NCI-H2196 (cell line): ENCODE data around the gene DTNB.
A peak's percentile ranks its signal among the peaks of the same experiment; 100 is the strongest.

Experiments used
- DNase-seq: peaks from one replicate; lab custom pipeline; 2025; ENCODE audit not compliant: unreplicated experiment; lab: John Stamatoyannopoulos, UW

The DTNB gene

DNA sequence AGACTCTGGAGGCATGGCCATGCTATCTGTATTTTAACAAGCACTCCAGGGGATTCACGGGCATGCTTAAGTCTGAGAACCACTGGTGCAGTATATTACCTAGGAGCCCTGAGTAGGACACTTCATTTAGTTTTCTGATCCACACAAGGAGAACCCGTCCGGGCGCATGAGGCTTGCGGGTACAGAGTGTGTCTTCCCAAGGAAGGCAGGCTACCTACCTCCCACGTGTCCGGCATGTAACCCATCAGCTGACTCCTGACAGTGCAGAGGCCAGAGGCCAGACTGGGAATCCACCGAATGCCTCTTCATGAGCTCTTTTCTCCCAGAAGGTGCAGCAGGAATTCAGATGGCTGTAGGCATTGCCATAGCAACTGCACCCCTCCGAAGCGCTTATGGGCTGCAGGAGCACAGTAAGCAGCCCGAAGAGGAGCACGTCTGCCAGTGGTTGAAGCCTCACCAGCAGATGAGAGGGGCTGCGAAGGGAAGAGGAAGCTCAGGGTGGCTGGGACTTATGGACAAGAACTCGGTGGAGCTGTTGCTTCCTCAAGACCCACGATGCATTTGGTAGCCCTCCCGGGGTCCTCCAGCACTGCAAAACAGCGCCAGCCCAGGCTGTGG lies 297.9 kb downstream of the DTNB start:
- DNase-seq: no peak

DNA sequence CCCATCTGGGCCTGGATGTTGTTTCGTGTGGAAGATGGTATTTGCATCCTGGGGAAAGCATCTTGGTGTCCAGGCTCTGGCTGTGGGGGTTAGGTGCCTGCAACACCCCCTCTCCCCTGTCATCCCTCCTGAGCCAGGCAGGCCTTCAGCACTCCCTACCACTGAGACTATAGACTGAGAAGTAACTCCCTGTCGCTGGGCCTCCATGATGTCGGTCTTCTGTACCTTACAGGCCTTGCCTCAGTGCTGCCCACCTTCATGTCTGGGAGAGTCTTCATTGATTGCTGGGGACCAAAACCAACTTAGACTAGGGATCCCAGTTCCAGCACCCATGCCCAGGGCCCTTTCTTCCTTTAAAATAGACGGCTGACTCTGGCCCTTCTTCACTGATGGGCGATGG lies 298.6 kb downstream of the DTNB start:
- DNase-seq: no peak

DNA sequence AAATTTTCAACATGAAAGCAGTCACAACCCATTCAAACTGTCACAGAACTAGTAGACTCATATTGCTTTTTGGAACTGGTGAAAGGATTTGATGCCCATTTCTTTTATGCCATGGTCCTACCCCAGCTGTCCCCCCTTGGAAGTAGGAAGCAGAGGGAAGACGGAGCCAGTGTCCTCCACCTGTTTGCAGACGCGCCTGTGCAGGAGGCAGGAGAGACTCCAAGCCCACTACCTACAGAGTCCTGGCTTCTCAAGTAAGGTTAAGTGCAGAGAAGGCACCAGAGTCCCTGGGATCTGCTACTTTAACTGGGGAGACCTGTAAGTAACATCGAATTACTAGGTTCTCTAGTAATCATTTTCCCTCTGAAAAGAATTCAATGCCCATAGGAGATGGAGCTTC lies 299.0 kb downstream of the DTNB start:
- no peak for DNase-seq

DNA sequence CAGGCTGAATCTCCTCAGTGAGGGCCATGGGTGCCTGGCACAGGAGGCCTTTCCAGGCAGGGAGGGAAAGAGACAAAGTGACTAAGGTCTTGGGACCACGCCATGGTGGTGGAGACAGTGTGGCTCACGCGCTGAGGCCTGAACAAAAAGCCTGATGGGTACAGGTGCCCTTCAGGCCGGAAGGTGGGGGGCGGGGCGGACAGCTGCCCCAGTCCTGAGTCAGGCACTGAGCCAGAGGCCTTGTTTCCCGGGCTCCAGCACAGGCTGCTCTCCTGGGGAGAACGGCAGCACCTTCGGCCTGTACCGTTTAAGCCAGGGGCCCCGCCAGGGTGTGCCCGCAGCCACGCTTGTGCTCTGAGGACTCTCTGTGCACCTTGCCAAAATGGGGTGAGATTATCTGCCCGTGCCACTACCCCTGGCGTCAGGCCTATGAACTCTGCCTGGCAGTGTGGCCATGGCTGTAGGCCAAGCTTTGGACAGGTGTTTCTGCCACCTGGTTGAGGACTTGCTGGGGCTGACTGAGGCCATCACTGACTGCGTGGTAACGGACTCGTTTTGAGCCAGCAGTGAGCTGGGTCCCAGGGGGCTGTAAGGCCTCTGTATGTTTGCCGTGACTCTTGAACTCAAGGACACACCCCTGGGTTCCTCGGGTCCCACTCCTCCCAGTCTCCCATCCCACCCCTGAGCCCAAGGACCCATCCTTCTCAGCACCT lies 300.0 kb downstream of the DTNB start:
- DNase-seq: peak; percentile 97

DNA sequence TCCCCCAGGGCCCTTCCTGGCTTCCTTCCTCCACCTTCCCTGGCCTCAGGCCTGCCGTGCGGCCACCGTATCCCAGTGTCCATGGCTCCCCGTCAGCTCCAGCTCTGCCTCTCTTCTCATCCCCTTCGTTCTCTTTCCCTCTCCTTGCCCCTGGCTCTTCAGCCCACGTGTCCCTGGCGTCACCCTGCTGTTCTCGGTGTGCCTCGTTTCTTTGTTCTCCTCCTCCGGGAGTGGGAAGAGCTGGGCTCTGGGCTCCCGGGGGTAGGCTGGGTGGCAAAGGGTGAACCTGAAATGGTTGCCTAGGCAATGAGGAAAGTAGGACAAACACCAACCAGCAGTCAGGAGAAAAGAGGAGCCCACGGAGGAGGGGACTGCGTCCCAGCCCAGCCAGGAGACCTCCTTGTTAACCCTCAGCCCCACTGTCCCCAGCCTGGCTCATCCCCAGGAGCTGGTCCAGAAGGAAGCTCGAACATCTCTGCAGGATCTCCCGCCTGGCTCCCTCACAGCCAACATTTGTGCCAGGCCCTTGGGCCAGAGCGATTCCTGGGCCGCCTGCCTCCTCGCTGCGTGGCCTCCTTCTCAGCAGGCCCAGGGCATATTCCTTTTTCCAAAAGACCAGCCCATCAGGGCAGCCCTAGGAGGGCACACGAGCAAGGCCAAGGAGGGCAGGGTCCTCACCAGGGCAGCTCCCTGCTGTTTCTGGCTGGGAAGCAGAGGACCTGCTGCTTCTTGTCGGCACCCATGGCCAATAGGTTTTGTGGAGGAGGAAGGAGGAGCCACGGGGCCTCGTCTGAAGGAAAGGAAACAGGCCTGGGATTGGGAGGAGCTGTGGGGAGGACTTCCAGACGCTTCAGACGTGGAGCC lies 300.7 kb downstream of the DTNB start:
- peak; percentile 44 for DNase-seq

DNA sequence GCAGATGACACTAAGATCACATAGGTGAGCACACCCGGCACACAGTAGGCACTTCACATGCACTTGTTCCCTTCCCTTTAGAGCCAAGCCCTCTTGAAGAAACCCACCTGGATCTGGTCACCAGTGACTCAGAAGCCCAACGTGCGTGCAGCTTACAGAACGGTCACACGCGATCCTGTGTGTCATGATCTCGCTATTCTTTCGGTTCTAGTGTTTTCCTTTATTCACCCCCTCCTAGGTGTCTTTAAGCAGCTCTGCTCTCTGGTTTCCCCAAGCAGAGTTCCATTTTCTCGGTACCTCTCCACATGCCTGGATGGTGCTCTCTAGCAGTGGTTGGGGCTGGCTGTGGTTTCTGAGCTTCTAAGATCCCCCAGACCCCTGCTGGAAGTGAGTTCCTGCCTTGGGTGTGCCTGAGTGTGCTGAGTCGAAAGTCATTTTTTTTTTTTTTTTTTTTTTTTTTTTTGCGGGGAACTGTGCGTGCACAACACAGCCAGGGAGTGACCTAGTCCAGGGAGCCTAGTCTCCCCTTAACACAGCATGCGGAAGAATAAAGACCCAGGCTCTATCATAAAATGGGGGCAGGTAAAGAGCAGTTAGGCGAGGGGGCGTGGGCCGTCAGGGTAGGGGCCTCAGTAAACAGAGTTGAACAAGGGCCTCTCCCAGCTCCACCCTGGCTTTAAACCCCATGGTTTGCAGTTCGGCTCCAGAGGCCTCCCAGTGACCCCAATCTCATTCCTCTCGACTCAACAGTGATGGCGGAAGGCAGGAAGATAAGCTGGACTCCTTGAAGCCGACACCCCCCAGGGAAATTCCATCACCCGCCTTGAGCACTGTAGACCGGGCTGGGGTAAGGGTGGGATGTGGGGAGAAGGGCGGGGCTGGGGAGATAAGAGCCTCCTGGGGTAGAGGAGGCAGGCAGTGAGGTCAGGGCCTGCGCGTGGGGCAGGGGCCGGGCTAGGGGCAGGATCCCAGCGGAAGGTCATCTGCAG lies 301.8 kb downstream of the DTNB start:
- DNase-seq: no peak

DNA sequence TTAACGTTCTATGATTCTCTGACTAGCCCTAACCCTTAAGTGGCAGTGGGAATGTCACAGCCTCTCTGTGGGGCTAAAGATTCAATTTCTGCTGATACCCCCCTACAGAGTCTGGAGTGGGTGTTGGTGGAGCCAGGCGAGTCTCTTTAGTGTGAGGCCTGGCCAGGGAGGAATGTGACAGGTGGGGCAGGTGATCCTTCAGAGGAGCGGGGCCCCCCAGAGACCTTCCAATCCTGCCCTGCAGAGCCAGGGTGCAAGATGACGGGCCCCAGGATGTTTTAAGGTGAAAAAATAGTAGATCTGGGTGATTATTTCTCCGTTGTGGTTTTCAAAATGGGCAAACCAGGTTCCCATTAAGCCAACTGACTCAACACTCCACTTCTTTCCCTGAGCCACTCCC lies 303.5 kb downstream of the DTNB start:
- no peak for DNase-seq

DNA sequence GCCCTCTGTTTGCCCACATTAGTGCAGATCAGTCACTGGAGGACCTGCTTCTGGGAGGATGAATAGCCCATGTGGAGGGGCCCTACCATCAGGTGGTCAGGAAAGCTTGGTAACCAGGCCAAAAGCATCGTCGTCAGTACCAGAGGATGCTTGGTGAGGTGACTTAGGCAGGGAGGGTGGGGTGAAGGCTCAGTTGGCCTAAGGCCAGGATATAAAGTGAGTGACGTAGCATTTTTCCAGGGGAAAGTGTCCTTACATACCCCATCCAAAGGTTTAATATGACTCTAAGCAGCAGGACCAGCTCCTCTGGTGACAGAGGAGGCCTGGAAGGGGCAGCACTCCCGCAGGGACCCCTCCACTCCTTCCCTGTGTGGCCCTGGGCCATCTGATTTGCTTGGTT lies 303.9 kb downstream of the DTNB start:
- no peak for DNase-seq

DNA sequence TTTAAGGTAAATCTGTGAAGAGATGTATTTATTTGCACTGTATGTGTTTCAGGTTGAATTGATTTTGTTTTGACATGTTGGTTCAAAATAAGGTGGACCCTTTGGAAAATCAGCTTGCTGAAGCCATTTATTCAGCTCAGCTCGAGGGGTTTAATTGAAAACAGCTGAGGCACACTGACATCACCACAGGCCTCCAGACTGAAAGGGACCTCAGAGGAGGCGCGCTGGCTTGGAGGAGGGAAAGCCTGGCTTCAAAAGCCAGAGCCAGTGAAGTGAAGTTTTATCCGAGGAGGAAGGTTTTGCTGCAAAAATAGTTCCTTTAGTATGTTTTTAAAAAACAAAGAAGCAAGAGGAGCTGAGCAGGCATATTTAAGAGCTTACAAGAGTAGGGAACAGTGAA lies 304.7 kb downstream of the DTNB start:
- DNase-seq: no peak

DNA sequence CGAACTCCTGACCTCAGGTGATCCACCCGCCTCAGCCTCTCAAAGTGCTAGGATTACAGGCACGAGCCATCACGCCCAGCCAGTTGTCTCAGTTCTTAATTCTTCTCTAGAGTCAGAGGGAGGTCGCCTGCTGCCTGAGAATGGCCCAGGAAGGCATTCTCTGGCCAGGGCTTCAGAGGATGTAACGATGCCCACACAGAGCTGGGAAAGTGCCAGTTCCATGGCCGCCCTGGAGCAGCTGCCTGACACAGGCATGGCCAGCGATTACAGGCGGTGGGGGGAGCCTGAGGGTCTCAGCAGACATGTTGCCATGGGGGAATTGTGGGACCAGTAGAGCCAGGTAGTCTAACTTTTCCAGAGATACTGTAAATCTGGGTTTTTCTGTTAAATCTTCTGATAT lies 306.1 kb downstream of the DTNB start:
- DNase-seq: no peak

DNA sequence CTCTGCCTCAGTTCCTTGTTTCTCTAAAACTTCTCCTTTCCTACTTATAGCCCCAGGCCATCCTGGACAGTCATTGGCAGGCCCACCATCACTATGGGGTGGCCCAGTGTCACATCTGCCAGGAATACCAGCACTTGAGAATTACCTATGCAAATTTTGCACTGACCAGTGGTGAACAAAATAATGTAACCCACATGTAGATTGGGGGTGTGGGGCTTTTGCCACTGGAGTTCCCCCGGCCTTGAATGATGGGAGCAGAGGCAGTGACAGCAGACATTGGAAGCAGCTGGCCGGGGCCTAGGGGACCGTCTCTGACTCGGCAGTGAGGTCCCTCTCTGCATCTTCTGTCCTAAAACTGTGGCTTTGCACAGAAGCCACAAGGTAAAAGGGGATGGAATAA lies 306.7 kb downstream of the DTNB start:
- DNase-seq: no peak

DNA sequence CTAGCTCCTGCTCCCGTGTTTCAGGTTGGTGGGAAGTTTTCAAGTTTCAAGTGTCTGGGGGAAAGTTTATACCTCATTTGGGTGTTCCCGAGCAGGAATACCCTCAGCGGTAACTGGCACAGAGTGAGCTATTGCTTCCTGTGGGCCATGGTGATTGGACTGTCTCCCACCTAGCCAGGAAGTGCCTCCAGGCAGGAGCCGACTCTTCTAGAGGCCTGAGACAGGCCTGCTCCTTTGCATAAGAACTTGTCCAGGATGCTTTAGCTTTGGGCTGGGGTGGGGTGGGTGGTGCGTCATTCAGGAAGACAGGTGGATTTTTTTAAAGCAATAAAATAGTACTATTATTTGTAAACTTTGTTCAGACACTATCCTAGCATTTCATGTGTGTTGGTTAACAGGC lies 308.1 kb downstream of the DTNB start:
- no peak for DNase-seq

DNA sequence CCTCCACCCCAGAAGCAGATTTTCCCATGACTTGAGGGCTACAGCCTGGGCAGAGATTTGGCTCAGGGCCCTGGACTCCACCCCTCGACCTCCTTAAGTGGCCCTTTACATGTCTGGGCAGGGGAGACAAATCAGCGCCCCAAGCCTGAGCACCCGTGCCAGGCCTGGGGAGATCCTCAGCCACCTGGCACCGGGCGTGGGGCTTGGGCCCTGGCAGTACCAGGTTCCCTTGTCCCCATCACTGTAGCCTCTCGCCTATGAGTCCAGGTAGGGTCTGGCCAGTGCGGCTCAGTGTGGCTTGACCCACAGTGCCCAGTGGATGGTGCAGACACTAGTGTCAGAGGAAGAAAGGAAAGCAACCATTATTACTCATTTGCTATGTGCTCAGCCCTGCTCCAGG lies 309.6 kb downstream of the DTNB start:
- no peak for DNase-seq

DNA sequence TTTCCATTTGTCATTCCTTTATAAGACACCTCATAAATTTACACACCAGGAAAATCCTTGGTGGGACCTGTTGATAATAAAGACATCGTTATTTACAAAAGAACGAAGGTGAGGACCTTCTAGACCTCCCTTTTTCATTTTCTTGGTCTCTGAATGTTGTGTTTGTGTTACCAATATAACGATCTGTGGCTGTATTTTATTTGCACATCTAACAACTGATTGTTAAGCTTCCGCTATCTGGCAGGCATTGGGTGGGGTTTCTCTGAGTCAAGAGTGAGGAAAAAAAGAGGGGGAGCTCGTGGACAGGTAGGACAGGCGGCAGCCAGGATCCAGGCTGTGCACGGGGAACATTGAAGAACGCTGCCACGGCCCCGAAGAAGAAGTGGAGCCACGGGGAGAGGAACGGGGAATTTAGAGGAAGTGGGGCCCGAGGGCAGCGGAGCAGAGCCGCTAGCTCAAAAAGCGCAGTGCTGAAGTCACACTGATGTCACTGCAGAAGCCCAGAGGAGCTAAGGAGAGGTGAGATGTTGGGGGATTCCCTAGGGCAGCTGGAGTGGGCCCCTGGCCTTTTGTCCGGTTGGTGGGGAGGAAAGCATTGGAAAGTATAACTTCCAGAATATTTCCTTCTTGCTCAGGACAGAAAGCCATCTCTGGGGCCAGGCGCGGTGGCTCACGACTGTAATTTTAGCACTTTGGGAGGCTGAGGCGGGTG lies 310.8 kb downstream of the DTNB start:
- DNase-seq: no peak

DNA sequence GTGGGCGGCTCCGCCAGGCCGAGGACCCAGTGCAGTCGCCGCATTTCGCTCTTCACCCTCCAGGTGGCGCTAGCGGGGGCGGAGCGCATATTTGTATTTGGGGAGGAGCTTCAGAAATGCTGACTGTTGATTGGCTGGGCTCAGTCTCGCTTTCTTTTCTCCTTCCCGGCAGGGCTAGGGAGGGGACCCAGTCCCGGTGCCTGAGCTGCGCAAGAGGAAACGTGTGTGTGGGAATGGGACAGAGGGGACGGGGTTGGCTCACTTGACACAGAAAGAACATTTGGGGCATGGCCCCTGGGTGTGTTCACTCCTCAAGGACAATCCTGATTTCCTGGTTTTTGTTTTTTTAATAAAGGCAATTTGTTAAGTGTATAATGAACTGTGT lies 311.3 kb downstream of the DTNB start:
- peak; percentile 91 for DNase-seq

DNA sequence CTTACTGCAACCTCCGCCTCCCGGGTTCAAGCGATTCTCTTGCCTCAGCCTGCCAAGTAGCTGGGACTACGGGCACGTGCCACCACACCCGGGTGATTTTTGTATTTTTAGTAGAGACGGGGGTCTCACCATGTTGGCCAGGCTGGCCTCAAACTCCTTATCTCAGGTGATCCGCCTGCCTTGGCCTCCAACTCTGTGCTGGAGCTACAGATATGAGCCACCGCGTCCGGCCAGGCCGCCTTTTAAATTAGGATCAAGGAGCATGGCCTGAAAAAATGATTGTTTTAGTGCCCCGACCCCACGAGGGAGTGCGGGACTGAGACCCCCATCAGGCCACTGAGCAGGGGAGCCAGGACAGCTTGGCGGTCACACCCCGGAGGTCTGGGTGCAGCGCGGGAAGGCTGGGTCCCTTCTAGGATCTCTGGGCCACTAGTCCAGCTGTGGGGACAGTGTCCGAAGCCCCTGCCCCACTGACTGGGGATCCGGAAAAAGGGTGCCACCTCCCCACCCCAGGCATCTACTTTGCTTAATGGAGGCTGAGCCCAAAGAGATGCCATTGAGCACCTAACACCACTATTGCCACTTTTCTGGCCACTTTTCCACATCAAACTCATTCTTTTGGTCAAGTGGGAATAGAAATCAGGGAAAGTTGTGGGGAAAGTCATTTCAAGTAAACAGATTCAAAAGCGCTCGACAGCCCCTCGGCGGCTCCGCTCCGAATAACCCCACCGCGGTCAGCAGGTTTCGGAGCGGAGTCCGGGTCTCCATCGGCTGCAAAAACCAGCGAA lies 311.9 kb downstream of the DTNB start:
- no peak for DNase-seq

DNA sequence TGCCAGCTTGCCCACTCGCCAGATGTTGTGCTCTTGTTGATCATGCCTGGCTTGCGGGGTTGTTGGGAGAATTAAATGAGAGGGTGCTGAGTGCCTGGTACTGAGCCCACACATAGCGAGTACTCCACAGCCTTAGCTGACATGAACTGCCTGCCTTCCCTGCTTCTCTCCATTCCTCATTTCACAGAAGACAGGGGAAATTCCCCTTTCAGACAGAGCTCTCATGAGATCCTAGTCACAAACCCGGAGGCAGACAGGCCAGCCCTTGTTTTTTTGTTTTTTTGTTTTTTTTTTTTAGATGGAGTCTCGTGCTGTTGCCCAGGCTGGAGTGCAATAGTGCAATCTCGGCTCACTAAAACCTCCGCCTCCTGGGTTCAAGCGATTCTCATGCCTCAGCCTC lies 314.5 kb downstream of the DTNB start:
- DNase-seq: no peak

DNA sequence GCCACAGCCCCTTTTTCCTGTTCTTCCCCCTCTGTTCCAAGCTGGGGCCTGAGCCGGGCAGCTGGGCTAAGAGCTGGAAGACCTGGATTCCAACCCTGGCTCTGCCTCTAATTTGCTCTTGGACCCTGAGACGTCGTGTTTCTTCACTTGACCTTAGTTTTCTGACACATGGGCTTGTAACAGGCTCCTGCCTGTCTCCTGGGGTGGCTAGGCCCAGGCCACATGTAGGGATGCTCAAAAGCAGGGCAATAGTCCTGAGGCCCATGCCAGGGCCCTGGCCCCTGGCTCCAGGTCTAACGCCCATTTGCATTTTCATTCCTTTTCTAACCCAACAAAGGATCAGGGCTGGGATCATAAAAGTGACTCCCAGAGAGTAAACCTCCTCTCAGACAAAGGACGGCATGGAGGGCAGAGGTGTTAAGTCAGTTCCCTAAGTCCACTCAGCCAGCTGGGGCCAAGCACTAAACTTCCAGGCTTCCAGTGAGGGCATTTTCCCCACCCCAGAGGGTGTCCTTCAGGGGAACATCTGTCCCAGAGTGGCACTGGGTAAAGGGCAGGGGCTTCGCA lies 315.0 kb downstream of the DTNB start:
- no peak for DNase-seq

DNA sequence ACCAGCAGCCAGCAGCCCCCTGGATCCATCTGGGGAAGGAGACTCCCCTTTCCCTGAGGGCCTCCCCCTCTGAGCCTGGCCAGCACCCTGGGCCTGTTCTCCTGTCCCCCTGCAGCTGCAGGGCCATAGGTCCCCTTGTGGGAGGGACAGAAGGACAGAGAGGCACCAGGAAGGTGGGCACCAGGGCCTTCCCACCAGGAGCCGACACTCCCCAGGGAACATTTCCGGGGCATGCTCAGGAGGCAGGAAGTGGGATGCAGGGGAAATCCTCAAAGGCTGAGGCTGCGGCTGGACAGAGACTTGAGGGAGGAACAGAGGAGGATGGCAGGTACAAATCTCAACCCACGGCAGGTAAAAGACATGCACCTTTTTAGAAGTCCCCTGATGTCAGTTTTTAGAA lies 317.3 kb downstream of the DTNB start:
- DNase-seq: no peak
